ENCODE data around the gene CLEC5A. TPM values are rescaled to one million over a fixed set of nuclear protein-coding genes. Genes with fewer than 3 reads are reported as not detected.
"Not testable (repeated sequence)": the region's sequence is repeated elsewhere in the genome, so short reads cannot be mapped to it uniquely, and the experiment has no call there.

CLEC5A gene
- total and polyA plus RNA-seq, 2 donors (not counting 1 experiment from before 2014, with no cell fraction given) = 0.03 to 0.47 TPM

GRCh38 chr7:141986923-141987322 lies 40.1 kb upstream of the CLEC5A start:
- ATAC-seq (ENCODE audit: low read depth) (no peak), DNase-seq (no peak)
- TF ChIP-seq, protein P1, sequence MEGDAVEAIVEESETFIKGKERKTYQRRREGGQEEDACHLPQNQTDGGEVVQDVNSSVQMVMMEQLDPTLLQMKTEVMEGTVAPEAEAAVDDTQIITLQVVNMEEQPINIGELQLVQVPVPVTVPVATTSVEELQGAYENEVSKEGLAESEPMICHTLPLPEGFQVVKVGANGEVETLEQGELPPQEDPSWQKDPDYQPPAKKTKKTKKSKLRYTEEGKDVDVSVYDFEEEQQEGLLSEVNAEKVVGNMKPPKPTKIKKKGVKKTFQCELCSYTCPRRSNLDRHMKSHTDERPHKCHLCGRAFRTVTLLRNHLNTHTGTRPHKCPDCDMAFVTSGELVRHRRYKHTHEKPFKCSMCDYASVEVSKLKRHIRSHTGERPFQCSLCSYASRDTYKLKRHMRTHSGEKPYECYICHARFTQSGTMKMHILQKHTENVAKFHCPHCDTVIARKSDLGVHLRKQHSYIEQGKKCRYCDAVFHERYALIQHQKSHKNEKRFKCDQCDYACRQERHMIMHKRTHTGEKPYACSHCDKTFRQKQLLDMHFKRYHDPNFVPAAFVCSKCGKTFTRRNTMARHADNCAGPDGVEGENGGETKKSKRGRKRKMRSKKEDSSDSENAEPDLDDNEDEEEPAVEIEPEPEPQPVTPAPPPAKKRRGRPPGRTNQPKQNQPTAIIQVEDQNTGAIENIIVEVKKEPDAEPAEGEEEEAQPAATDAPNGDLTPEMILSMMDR (IDR thresholded peaks at IDR 0.05) = no peak
- TF ChIP-seq EZH2 (IDR thresholded peaks at IDR 0.05; ENCODE audit: borderline replicate concordance, insufficient read depth, low read depth, low read length, poor library complexity, severe bottlenecking) = no peak
- Histone ChIP-seq H3K9me3 (ENCODE audit: control extremely low read depth in 1 of 3, control insufficient read depth in 2 of 3, insufficient read depth in 1 of 3, low read length in 2 of 3) (no peaks in the 10 kb centered on the region), H3K9ac (ENCODE audit: low read length) (no peak overlapping the region), H4K20me1 (ENCODE audit: control insufficient read depth, insufficient read depth, low read length, poor library complexity, severe bottlenecking) (no peaks in the 10 kb centered on the region), H3K27me3 (replicated peaks in 1 of 4; ENCODE audit: control extremely low read depth in 1 of 4, control insufficient read depth in 3 of 4, insufficient read depth in 4 of 4, low read length in 3 of 4) (no peaks in the 10 kb centered on the region), H3K36me3 (replicated peaks in 1 of 2; ENCODE audit: control extremely low read depth in 1 of 2, control insufficient read depth in 1 of 2, extremely low read depth in 1 of 2, insufficient read depth in 2 of 2, low read length in 1 of 2) (no peaks in the 10 kb centered on the region), H3K79me2 (ENCODE audit: control insufficient read depth, insufficient read depth, low read length) (no peaks in the 10 kb centered on the region), H3K27ac (ENCODE audit: low read length in 2 of 2) (no peak overlapping the region), H3K4me1 (ENCODE audit: control insufficient read depth in 2 of 2, insufficient read depth in 2 of 2, low read length in 2 of 2) (no peaks in the 10 kb centered on the region), H2AFZ (ENCODE audit: insufficient read depth, low read depth, low read length, poor library complexity, severe bottlenecking) (no peak overlapping the region), H3K4me2 (replicated peaks; ENCODE audit: low read depth, low read length, poor library complexity, severe bottlenecking) (no peak overlapping the region), H3K4me3 (ENCODE audit: control extremely low read depth in 1 of 5, extremely low read depth in 1 of 5, insufficient read depth in 1 of 5, low read depth in 2 of 5, low read length in 4 of 5) (no peak overlapping the region)
- peaks cover 7% of the 10 kb centered on the region for H3K27me3 Mint-ChIP-seq
- WGBS (ENCODE audit: insufficient coverage) = 89% methylated on average over 2 of the region's 2 CpGs
- H3K9me3 Mint-ChIP-seq (ENCODE audit: insufficient read depth) = no peaks in the 10 kb centered on the region
- POLR2A ChIA-PET = no interaction called here
- no peaks in the 10 kb centered on the region for H3K4me1 Mint-ChIP-seq
- intact Hi-C loops (cut with micrococcal nuclease) = no loop called here
- H3K4me3 Mint-ChIP-seq = no peak overlapping the region
- CTCF ChIA-PET = no interaction called here
- no peak overlapping the region for H3K27ac Mint-ChIP-seq

GRCh38 chr7:141985926-141986325 lies 39.2 kb upstream of the CLEC5A start:
- 100% methylated on average over 1 of the region's 13 CpGs for WGBS (ENCODE audit: insufficient coverage)
- H3K4me2 ChIP-seq (replicated peaks; ENCODE audit: low read depth, low read length, poor library complexity, severe bottlenecking); H3K27me3 Mint-ChIP-seq: not testable (repeated sequence)

More at GRCh38 chr7:141985926-141986325, 39.2 kb upstream of the CLEC5A start:
- H3K79me2 ChIP-seq (ENCODE audit: control insufficient read depth, insufficient read depth, low read length); ATAC-seq (ENCODE audit: low read depth); H3K4me1 ChIP-seq (ENCODE audit: control insufficient read depth in 2 of 2, insufficient read depth in 2 of 2, low read length in 2 of 2); H3K9me3 ChIP-seq (ENCODE audit: control extremely low read depth in 1 of 3, control insufficient read depth in 2 of 3, insufficient read depth in 1 of 3, low read length in 2 of 3); H3K4me3 ChIP-seq (ENCODE audit: control extremely low read depth in 1 of 5, extremely low read depth in 1 of 5, insufficient read depth in 1 of 5, low read depth in 2 of 5, low read length in 4 of 5); DNase-seq; H3K4me3 Mint-ChIP-seq; H3K9me3 Mint-ChIP-seq (ENCODE audit: insufficient read depth); H3K4me1 Mint-ChIP-seq; H3K27ac Mint-ChIP-seq; H4K20me1 ChIP-seq (ENCODE audit: control insufficient read depth, insufficient read depth, low read length, poor library complexity, severe bottlenecking); POLR2A ChIA-PET; H2AFZ ChIP-seq (ENCODE audit: insufficient read depth, low read depth, low read length, poor library complexity, severe bottlenecking); H3K9ac ChIP-seq (ENCODE audit: low read length); H3K27ac ChIP-seq (ENCODE audit: low read length in 2 of 2); H3K36me3 ChIP-seq (replicated peaks in 1 of 2; ENCODE audit: control extremely low read depth in 1 of 2, control insufficient read depth in 1 of 2, extremely low read depth in 1 of 2, insufficient read depth in 2 of 2, low read length in 1 of 2); intact Hi-C loops (cut with micrococcal nuclease); H3K27me3 ChIP-seq (replicated peaks in 1 of 4; ENCODE audit: control extremely low read depth in 1 of 4, control insufficient read depth in 3 of 4, insufficient read depth in 4 of 4, low read length in 3 of 4); CTCF ChIA-PET: not testable (repeated sequence)
